PC-3 (cell line): ENCODE measurements around the gene RBL1.

ENCODE experiments used
- CTCF ChIP-seq: fragments of 300-600 bp; sonication (generic); conservative IDR thresholded peaks from 2 replicates; pipeline ENCODE4 v1.5.1; 2017; ENCODE audit warnings: antibody characterized with exemption, low read depth, mild to moderate bottlenecking, low read length
- EZH2 ChIP-seq: fragments of 300-600 bp; sonication (generic); IDR thresholded peaks from one replicate; pipeline ENCODE4 v1.6.1; 2017; ENCODE audit warnings: antibody characterized with exemption, mild to moderate bottlenecking, low read length; ENCODE audit not compliant: unreplicated experiment
- EZH2phosphoT487 ChIP-seq: fragments of 300-600 bp; sonication (generic); IDR thresholded peaks from 2 replicates; pipeline ENCODE4 v1.6.1; 2018; ENCODE audit warnings: mild to moderate bottlenecking, antibody characterized with exemption, low read length, borderline replicate concordance

GRCh38 chr20:37011147-37011546 is 84.7 kb downstream of the RBL1 start:
- TF ChIP-seq CTCF: no peak
- no peak for TF ChIP-seq EZH2phosphoT487
- no peak for TF ChIP-seq EZH2
